ENCODE measurements around the gene PDE4D. TPM values are rescaled to one million over a fixed set of nuclear protein-coding genes. Genes with fewer than 3 reads are reported as not detected.

Gene PDE4D
- total and polyA plus RNA-seq, 2 of the 4 experiments (the other 2 are of a cell fraction), result 1.4 to 7.9 TPM

- no peak overlapping the region for H4K91ac ChIP-seq (ENCODE audit: insufficient read depth, low read depth, low read length)
- no peak overlapping the region for H3K4me2 ChIP-seq (ENCODE audit: low read depth, low read length)
- H2BK15ac ChIP-seq (ENCODE audit: low read depth, low read length), result no peak overlapping the region
- no peak overlapping the region for H2AFZ ChIP-seq (replicated peaks; ENCODE audit: low read length, poor library complexity)
- peaks cover 33% of the 10 kb centered on the region for H3K36me3 ChIP-seq (ENCODE audit: control insufficient read depth, insufficient read depth, low read length)
- peaks cover 2% of the 10 kb centered on the region; the same call in 1 of the 2 replicates for H3K4me1 ChIP-seq (ENCODE audit: control insufficient read depth, insufficient read depth, low read length)
- H4K5ac ChIP-seq (ENCODE audit: low read depth, low read length), result no peak overlapping the region
- H3K23ac ChIP-seq (ENCODE audit: low read depth, low read length), result no peak overlapping the region
- no peaks in the 10 kb centered on the region for H3K27me3 ChIP-seq (ENCODE audit: control insufficient read depth, insufficient read depth, low read length)
- in situ Hi-C loops (cut with MboI; ENCODE audit: low sequenced_read_pairs) (no loop called here), dilution Hi-C loops (cut with HindIII; ENCODE audit: low sequenced_read_pairs, unreplicated experiment) (no loop called here), intact Hi-C loops (cut with micrococcal nuclease) (no loop called here)
- no TSS peak for BruUV-seq (replicated peaks)
- no peak overlapping the region for H3K4me3 ChIP-seq (ENCODE audit: insufficient read depth, low read depth, low read length)
- H3K4ac ChIP-seq (ENCODE audit: low read depth, low read length), result no peak overlapping the region
- H2BK120ac ChIP-seq (ENCODE audit: low read depth, low read length), result no peak overlapping the region
- no peak overlapping the region for H2AK9ac ChIP-seq (replicated peaks; ENCODE audit: low read depth, low read length, poor library complexity)
- H3K14ac ChIP-seq (replicated peaks; ENCODE audit: low read depth, low read length), result no peak overlapping the region
- no peak for TF ChIP-seq POLR2A (IDR thresholded peaks at IDR 0.05; ENCODE audit: low read depth, low read length)
- TF ChIP-seq NFE2L2 (IDR thresholded peaks at IDR 0.05; ENCODE audit: low read depth, low read length), result no peak
- TF ChIP-seq USF2 (IDR thresholded peaks at IDR 0.05; ENCODE audit: low read depth, low read length), result no peak
- TF ChIP-seq SMC3 (IDR thresholded peaks at IDR 0.05; ENCODE audit: low read depth, low read length), result no peak
- TF ChIP-seq CTCF (conservative IDR thresholded peaks at IDR 0.05; ENCODE audit: low read depth, low read length), result no peak
- no peak for TF ChIP-seq CHD1 (IDR thresholded peaks at IDR 0.05; ENCODE audit: low read depth, low read length)
- no peak for TF ChIP-seq CEBPB (IDR thresholded peaks at IDR 0.05; ENCODE audit: low read depth, low read length)
- TF ChIP-seq MAZ (IDR thresholded peaks at IDR 0.05; ENCODE audit: borderline replicate concordance, low read depth, low read length), result no peak
- no peak for TF ChIP-seq ELK1 (IDR thresholded peaks at IDR 0.05; ENCODE audit: borderline replicate concordance, low read depth, low read length)
- TF ChIP-seq FOS (IDR thresholded peaks at IDR 0.05; ENCODE audit: low read depth, low read length), result no peak
- no peak for TF ChIP-seq MXI1 (IDR thresholded peaks at IDR 0.05; ENCODE audit: borderline replicate concordance, low read depth, low read length)
- no peak for TF ChIP-seq MAFK (IDR thresholded peaks at IDR 0.05; ENCODE audit: low read depth, low read length)
- no peak for TF ChIP-seq RFX5 (IDR thresholded peaks at IDR 0.05; ENCODE audit: low read depth, low read length)
- H3K9ac ChIP-seq (ENCODE audit: low read depth, low read length), result no peak overlapping the region
- H2BK5ac ChIP-seq (ENCODE audit: low read depth, low read length, poor library complexity, severe bottlenecking), result no peak overlapping the region
- ChIA-PET POLR2A (ENCODE audit: unreplicated experiment) (no interaction called here), CTCF (interaction anchor here (1.9 kb wide), 1 partner anchor 15 kb away, joined by 5 read pairs; no protein-coding TSS in a partner anchor)
- peaks cover 0 to 23% of the 10 kb centered on the region in 2 experiments; a peak in 3 of 4 replicates for H3K79me1 ChIP-seq (ENCODE audit: low read depth in 1 of 2, low read length in 2 of 2)
- H3K56ac ChIP-seq (ENCODE audit: extremely low read depth, insufficient read depth, low read length), result no peak overlapping the region
- no peak overlapping the region for H4K8ac ChIP-seq (ENCODE audit: low read depth in 2 of 2, low read length in 2 of 2)
- no peak overlapping the region for H3K18ac ChIP-seq (ENCODE audit: low read depth, low read length)
- no peak overlapping the region for H2AK5ac ChIP-seq (ENCODE audit: low read depth, low read length)
- DNase-seq, result peak; percentile 14
- no peaks in the 10 kb centered on the region; the same call in 1 of the 2 replicates for H3K9me1 ChIP-seq (ENCODE audit: insufficient read depth, low read length)
- no peak overlapping the region for H2BK20ac ChIP-seq (ENCODE audit: low read depth, low read length)
- no peaks in the 10 kb centered on the region for H3K9me3 ChIP-seq (ENCODE audit: control insufficient read depth, insufficient read depth, low read length)
- no peak overlapping the region for H3K27ac ChIP-seq (ENCODE audit: insufficient read depth, low read length)
- no peak for ATAC-seq (ENCODE audit: low read depth)
- H4K20me1 ChIP-seq (ENCODE audit: insufficient read depth, low read length), result peaks cover 2% of the 10 kb centered on the region; the same call in 1 of the 2 replicates
Observed at GRCh38 chr5:58983526-58984452, 909.7 kb downstream of the PDE4D start.

Data from IMR-90 (cell line).